ENCODE data around the gene HAND2.

GRCh38 chr4:173490256-173490655 lies 39.8 kb downstream of the HAND2 start:
- TF ChIP-seq POLR2A (IDR thresholded peaks at IDR 0.05; ENCODE audit: low read depth, low read length): no peak
- TF ChIP-seq SPI1 (IDR thresholded peaks at IDR 0.05; ENCODE audit: low read depth, low read length): no peak
- TF ChIP-seq POLR2AphosphoS5 (IDR thresholded peaks at IDR 0.05; ENCODE audit: low read depth, low read length): no peak
